ENCODE data around the gene HAO2. TPM values are rescaled to one million over a fixed set of nuclear protein-coding genes. Genes with fewer than 3 reads are reported as not detected.

HAO2 gene
- total RNA-seq, 1 experiment from 2014 or later = not detected

DNA sequence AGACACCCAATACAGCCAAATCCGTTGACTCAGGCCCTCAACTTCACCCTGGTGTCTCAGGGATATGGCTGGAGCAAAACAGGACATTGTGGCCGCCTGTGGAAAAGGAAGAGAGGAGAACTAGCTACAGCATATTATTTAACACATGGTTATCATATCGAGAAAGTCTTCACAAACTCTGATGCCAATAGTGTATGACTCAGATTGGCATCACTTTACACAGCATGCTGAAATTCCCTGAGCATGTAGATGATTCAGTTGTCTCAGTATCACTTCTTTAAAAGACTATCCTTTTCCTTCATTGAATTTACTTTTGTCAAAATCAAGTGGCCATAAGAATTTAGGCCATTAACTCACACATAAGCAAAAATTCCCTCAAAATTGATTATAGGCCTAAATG is 66.5 kb downstream of the HAO2 start:
- peak; percentile 49 for DNase-seq (ENCODE audit: low read depth)

DNA sequence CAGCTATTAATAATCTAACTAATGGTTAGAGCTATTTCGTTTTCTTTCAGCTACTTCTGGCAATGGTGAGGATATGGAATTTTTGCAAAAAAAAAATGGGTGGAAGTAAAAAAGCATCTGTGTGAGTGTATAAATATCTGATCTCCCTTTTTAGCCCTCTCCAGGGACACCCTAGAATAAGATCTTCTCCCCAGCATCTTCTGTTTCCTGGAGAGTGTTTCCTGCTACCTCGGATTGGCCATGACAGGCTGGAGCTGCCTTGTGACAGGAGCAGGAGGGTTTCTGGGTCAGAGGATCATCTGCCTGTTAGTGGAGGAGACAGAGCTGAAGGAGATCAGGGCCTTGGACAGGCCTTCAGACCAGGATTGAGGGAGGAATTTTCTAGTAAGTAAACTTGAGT is 70.2 kb downstream of the HAO2 start:
- no peak for DNase-seq (ENCODE audit: low read depth)

DNA sequence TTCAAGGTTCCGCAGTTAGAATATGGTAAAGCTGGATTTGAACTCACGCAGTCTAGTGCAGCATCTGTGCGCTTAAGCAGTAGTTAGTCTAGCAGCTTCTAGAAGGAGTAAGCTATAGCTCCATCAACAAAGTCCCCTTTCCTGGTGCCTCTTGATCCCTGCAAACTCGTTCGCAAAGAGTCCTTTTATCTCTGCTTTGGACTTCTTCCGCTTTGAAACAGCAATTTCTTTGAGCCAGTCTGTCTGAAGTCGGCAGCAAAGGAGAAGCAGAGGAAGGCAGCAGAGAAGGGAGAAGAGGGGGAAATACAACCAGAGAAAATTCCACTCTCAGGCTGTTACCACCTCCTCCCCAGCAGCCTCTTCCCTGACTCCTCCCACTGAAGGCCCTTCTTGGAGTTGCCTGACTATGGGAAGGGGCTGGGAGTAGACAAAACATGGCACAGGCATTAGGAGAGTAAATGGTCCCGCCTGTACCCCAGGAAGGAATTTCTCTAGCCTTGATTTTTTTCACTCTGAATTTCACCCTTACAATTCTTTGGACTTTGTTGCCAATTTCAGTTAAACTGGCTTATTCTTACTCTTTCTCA is 72.2 kb downstream of the HAO2 start:
- no peak for DNase-seq (ENCODE audit: low read depth)

DNA sequence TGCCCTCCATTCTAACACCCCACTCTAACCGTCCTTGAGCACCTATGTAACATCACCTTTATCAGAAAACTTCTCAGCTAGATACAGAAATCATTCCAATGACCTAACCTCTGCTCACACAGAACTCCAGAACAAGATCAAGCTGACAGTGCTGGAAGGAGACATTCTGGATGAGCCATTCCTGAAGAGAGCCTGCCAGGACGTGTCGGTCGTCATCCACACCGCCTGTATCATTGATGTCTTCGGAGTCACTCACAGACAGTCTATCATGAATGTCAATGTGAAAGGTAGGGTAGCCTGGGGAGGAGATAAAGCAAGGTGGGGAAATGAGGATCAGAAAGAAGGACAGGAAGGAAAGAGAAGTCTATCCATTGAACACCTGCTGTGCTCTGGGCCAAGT is 74.2 kb downstream of the HAO2 start:
- no peak for DNase-seq (ENCODE audit: low read depth)

Other genes starting within 250 kb of the HAO2 start
- 15.8 and 19.1 TPM in 2 replicates for gene WARS2, start 228.1 kb upstream of the HAO2 start, total RNA-seq (2014; rRNA removed)
- gene HSD3B2, start 46.4 kb downstream of the HAO2 start, total RNA-seq (2014; rRNA removed) = not detected in 2 replicates
- gene HSD3B1, start 138.4 kb downstream of the HAO2 start, total RNA-seq (2014; rRNA removed) = not detected in 2 replicates

Data from LHCN-M2 (cell line).